Thoracic aorta (tissue), 2 donors: ENCODE data around the gene PREP. TPM values are rescaled to one million over a fixed set of nuclear protein-coding genes. Genes with fewer than 3 reads are reported as not detected.

Experiments
- ATAC-seq: fragments of 150-250 bp; one replicate; pipeline ENCODE4 v1.8.0; 2017; ENCODE audit warnings: low read depth; ENCODE audit not compliant: insufficient number of reproducible peaks, low FRiP score
- DNase-seq: peaks from one replicate; pipeline ENCODE4 v3.0.0-alpha.2; 2020; ENCODE audit warnings: low spot score
- H3K27ac ChIP-seq, 2 donors: fragments of 200-600 bp; sonication (generic); 1 replicate in 1 of 2; 2 replicates in 1 of 2; pipeline ENCODE4 v1.5.1; 2016; ENCODE audit warnings: mild to moderate bottlenecking in 2 of 2, moderate library complexity in 2 of 2
- H3K27me3 ChIP-seq: fragments of 200-600 bp; sonication (generic); replicated peaks from 2 replicates; pipeline ENCODE4 v1.6.0; 2016; ENCODE audit warnings: mild to moderate bottlenecking; ENCODE audit not compliant: insufficient read depth
- H3K36me3 ChIP-seq: fragments of 200-600 bp; sonication (generic); one replicate; pipeline ENCODE4 v1.5.1; 2016
- H3K4me1 ChIP-seq, 2 donors: fragments of 200-600 bp; sonication (generic); 1 replicate in 1 of 2; 2 replicates in 1 of 2; pipeline versions ENCODE4 v1.5.1 to v1.6.0; 2016; ENCODE audit warnings: low read depth in 2 of 2, mild to moderate bottlenecking in 1 of 2; ENCODE audit not compliant: control insufficient read depth in 1 of 2
- H3K4me3 ChIP-seq: fragments of 200-600 bp; sonication (generic); 2 replicates; pipeline ENCODE4 v1.5.1; 2016; ENCODE audit warnings: mild to moderate bottlenecking
- H3K9me3 ChIP-seq: fragments of 200-600 bp; sonication (generic); 2 replicates; pipeline ENCODE4 v1.5.1; 2016
- CTCF ChIP-seq: fragments of 200-600 bp; sonication (generic); IDR thresholded peaks from one replicate; pipeline ENCODE4 v1.5.1; 2019; ENCODE audit warnings: antibody characterized with exemption
- total RNA-seq, 2 donors: library from RNA; depleted of rRNA; stranded (reverse); fragments of >200 nt; gene quantifications; one replicate each; pipeline versions ENCODE4 v1.1.0 to v1.2.3, GENCODE V29; 2016

The PREP gene
- total RNA-seq, 2 donors from 2014 or later: 12.6 to 17.9 TPM

GRCh38 chr6:105372849-105373182 is 30.1 kb downstream of the PREP start:
- Histone ChIP-seq H3K27me3 (no peaks in the 10 kb centered on the region), H3K4me3 (no peak overlapping the region), H3K9me3 (no peaks in the 10 kb centered on the region), H3K27ac (no peak overlapping the region), H3K4me1 (peaks cover 0 to 4% of the 10 kb centered on the region in 2 donors), H3K36me3 (peaks cover 15% of the 10 kb centered on the region)
- no peak for DNase-seq
- TF ChIP-seq CTCF: no peak
- ATAC-seq: no peak

GRCh38 chr6:105372142-105372848 is 30.6 kb downstream of the PREP start:
- peaks cover 0 to 4% of the 10 kb centered on the region in 2 donors for H3K4me1 ChIP-seq
- H3K27me3 ChIP-seq: no peaks in the 10 kb centered on the region
- H3K36me3 ChIP-seq: peaks cover 15% of the 10 kb centered on the region
- H3K27ac ChIP-seq: no peak overlapping the region
- no peak for ATAC-seq
- DNase-seq: no peak
- H3K9me3 ChIP-seq: no peaks in the 10 kb centered on the region
- H3K4me3 ChIP-seq: no peak overlapping the region
- TF ChIP-seq CTCF: no peak

- Histone ChIP-seq H3K4me3 (no peak overlapping the region), H3K4me1 (peaks cover 0 to 4% of the 10 kb centered on the region in 2 donors), H3K27ac (no peak overlapping the region), H3K27me3 (no peaks in the 10 kb centered on the region), H3K36me3 (peaks cover 25% of the 10 kb centered on the region), H3K9me3 (no peaks in the 10 kb centered on the region)
- no peak for TF ChIP-seq CTCF
- ATAC-seq (no peak), DNase-seq (no peak)
Measured at GRCh38 chr6:105370351-105370750, 32.5 kb downstream of the PREP start.

- H3K4me1 ChIP-seq: peaks cover 0 to 3% of the 10 kb centered on the region in 2 donors
- no peak for DNase-seq
- no peak overlapping the region for H3K4me3 ChIP-seq
- no peaks in the 10 kb centered on the region for H3K27me3 ChIP-seq
- H3K27ac ChIP-seq: no peak overlapping the region
- H3K9me3 ChIP-seq: no peaks in the 10 kb centered on the region
- no peak for TF ChIP-seq CTCF
- peaks cover 27% of the 10 kb centered on the region for H3K36me3 ChIP-seq
- ATAC-seq: no peak
Measured at GRCh38 chr6:105369145-105369544, 33.7 kb downstream of the PREP start.

- DNase-seq: no peak
- Histone ChIP-seq H3K36me3 (peaks cover 18% of the 10 kb centered on the region), H3K9me3 (no peaks in the 10 kb centered on the region), H3K4me1 (no peaks in the 10 kb centered on the region), H3K4me3 (no peak overlapping the region), H3K27me3 (no peaks in the 10 kb centered on the region), H3K27ac (no peak overlapping the region)
- ATAC-seq: no peak
- TF ChIP-seq CTCF: no peak
Measured at GRCh38 chr6:105364243-105364642, 38.6 kb downstream of the PREP start.
